H1 (cell line): Measurements from ENCODE around the gene ACVRL1. TPM values are rescaled to one million over a fixed set of nuclear protein-coding genes. Genes with fewer than 3 reads are reported as not detected.

ENCODE experiments used
- CTCF ChIA-PET: fragments of 300-600 bp; sonication (Branson Sonifier 250); formaldehyde crosslinking; loops from one replicate; lab custom pipeline; 2021; ENCODE audit not compliant: partially characterized antibody; lab: Charles Lee
- POLR2A ChIA-PET: fragments of 300-600 bp; sonication (Branson Sonifier 250); formaldehyde crosslinking; loops from one replicate; lab custom pipeline; 2021; ENCODE audit warnings: inconsistent platforms; ENCODE audit not compliant: partially characterized antibody; lab: Charles Lee
- DNase-seq, 2 experiments: peaks; one replicate each; pipeline versions ENCODE4 v3.0.0 to v3.0.0-alpha.2; 2010 to 2022; ENCODE audit warnings: low spot score in 2 of 2, low read depth in 1 of 2, mixed read lengths in 1 of 2
- FAIRE-seq: peaks from 2 replicates; lab custom pipeline; 2011; peaks lifted over from hg19 to GRCh38; lab: Jason Lieb, UNC
- H2AFZ ChIP-seq: 2 replicates; pipeline ENCODE4 v1.8.1; 2012; ENCODE audit warnings: low read length, inconsistent platforms
- H2AK5ac ChIP-seq: 2 replicates; pipeline ENCODE4 v1.6.1; 2013; ENCODE audit warnings: low read depth, low read length
- H2BK120ac ChIP-seq: replicated peaks from 2 replicates; pipeline ENCODE3; 2013; ENCODE audit warnings: low read depth, low read length, inconsistent platforms
- H2BK12ac ChIP-seq: 2 replicates; pipeline ENCODE4 v1.6.1; 2013; ENCODE audit warnings: low read depth, low read length
- H2BK15ac ChIP-seq: 2 replicates; pipeline ENCODE4 v1.6.1; 2013; ENCODE audit warnings: low read length
- H2BK20ac ChIP-seq: 2 replicates; pipeline ENCODE4 v1.6.1; 2013; ENCODE audit warnings: low read length
- H2BK5ac ChIP-seq: 2 replicates; pipeline ENCODE4 v1.6.1; 2013; ENCODE audit warnings: low read depth, low read length
- H3K14ac ChIP-seq: 2 replicates; pipeline ENCODE4 v1.6.1; 2013; ENCODE audit warnings: inconsistent platforms; ENCODE audit not compliant: insufficient read length
- H3K18ac ChIP-seq: 2 replicates; pipeline ENCODE4 v1.6.1; 2013; ENCODE audit warnings: low read length; ENCODE audit errors: extremely low read depth
- H3K23ac ChIP-seq: 2 replicates; pipeline ENCODE4 v1.6.1; 2013; ENCODE audit warnings: inconsistent platforms; ENCODE audit not compliant: insufficient read length
- H3K23me2 ChIP-seq: 2 replicates; pipeline ENCODE4 v1.6.1; 2013; ENCODE audit warnings: low read depth, low read length
- H3K27ac ChIP-seq: 2 replicates; pipeline ENCODE4 v1.6.1; 2011; ENCODE audit warnings: low read depth, low read length, inconsistent platforms
- H3K27me3 ChIP-seq, 4 experiments: replicated peaks in 1 of 4; 1 replicate in 1 of 4; 2 replicates in 3 of 4; pipeline versions ENCODE4 v1.6.1 to v1.8.1; 2011 to 2013; ENCODE audit warnings: low read length in 3 of 4, mild to moderate bottlenecking in 3 of 4, inconsistent platforms in 2 of 4, mixed read lengths in 2 of 4, moderate library complexity in 1 of 4; ENCODE audit not compliant: control insufficient read depth in 3 of 4, insufficient read depth in 3 of 4; ENCODE audit errors: extremely low read depth in 1 of 4
- H3K36me3 ChIP-seq, 4 experiments: 2 replicates each; pipeline versions ENCODE4 v1.6.1 to v1.8.1; 2011 to 2013; ENCODE audit warnings: mild to moderate bottlenecking in 4 of 4, low read length in 3 of 4, moderate library complexity in 2 of 4, control low read depth in 1 of 4, inconsistent platforms in 1 of 4; ENCODE audit not compliant: insufficient read depth in 4 of 4, control insufficient read depth in 2 of 4
- H3K4ac ChIP-seq: replicated peaks from 2 replicates; pipeline ENCODE3; 2013; ENCODE audit warnings: low read length, low read depth, mixed read lengths, inconsistent platforms; ENCODE audit not compliant: insufficient read length
- H3K4me1 ChIP-seq, 4 experiments: replicated peaks in 1 of 4; 1 replicate in 1 of 4; 2 replicates in 3 of 4; pipeline versions ENCODE4 v1.6.1 to v1.8.1; 2011 to 2013; ENCODE audit warnings: low read length in 3 of 4, inconsistent platforms in 2 of 4, mixed read lengths in 1 of 4; ENCODE audit not compliant: insufficient read depth in 4 of 4, control insufficient read depth in 3 of 4
- H3K4me2 ChIP-seq, 2 experiments: 2 replicates each; pipeline versions ENCODE4 v1.6.1 to v1.8.1; 2011 to 2013; ENCODE audit warnings: low read depth in 2 of 2, low read length in 2 of 2, control low read depth in 1 of 2, inconsistent platforms in 1 of 2, mild to moderate bottlenecking in 1 of 2; ENCODE audit not compliant: insufficient read depth in 1 of 2
- H3K4me3 ChIP-seq, 4 experiments: fragments of 200-600, 300-600 bp in 1 of 4; sonication (generic), shearing (Covaris generic), sonication (Bioruptor Twin) in 1 of 4; 2 replicates each; pipeline versions ENCODE4 v1.5.1 to v1.8.1; 2011 to 2016; ENCODE audit warnings: low read length in 4 of 4, low read depth in 3 of 4, control low read depth in 2 of 4, inconsistent platforms in 2 of 4, mild to moderate bottlenecking in 2 of 4, mixed read lengths in 1 of 4, moderate library complexity in 1 of 4; ENCODE audit not compliant: insufficient read depth in 2 of 4; ENCODE audit errors: extremely low read depth in 1 of 4
- H3K56ac ChIP-seq: replicated peaks from 2 replicates; pipeline ENCODE3; 2013; ENCODE audit warnings: low read depth, mild to moderate bottlenecking, mixed read lengths, low read length, inconsistent platforms; ENCODE audit not compliant: insufficient read length
- H3K79me1 ChIP-seq: 2 replicates; pipeline ENCODE4 v1.6.1; 2013; ENCODE audit warnings: low read depth, low read length, control low read depth
- H3K79me2 ChIP-seq, 2 experiments: 2 replicates each; pipeline versions ENCODE4 v1.6.1 to v1.8.1; 2012 to 2013; ENCODE audit warnings: low read length in 2 of 2, mild to moderate bottlenecking in 2 of 2, inconsistent platforms in 1 of 2; ENCODE audit not compliant: insufficient read depth in 2 of 2, control insufficient read depth in 1 of 2
- H3K9ac ChIP-seq, 4 experiments: replicated peaks in 1 of 4; 1 replicate in 1 of 4; 2 replicates in 3 of 4; pipeline versions ENCODE4 v1.6.1 to v1.8.1; 2011 to 2013; ENCODE audit warnings: low read depth in 3 of 4, low read length in 3 of 4, control low read depth in 2 of 4, mild to moderate bottlenecking in 2 of 4, moderate library complexity in 2 of 4, inconsistent platforms in 1 of 4; ENCODE audit errors: extremely low read depth in 1 of 4
- H3K9me3 ChIP-seq, 2 experiments: 2 replicates each; pipeline versions ENCODE4 v1.6.1 to v1.8.1; 2012 to 2013; ENCODE audit warnings: mild to moderate bottlenecking in 2 of 2, moderate library complexity in 2 of 2, control low read depth in 1 of 2, inconsistent platforms in 1 of 2, low read depth in 1 of 2, low read length in 1 of 2, mixed read lengths in 1 of 2; ENCODE audit not compliant: insufficient read depth in 2 of 2
- H4K20me1 ChIP-seq, 2 experiments: replicated peaks in 1 of 2; 2 replicates each; pipeline versions ENCODE3 to v1.8.1; 2011 to 2013; ENCODE audit warnings: inconsistent platforms in 2 of 2, low read length in 2 of 2, mild to moderate bottlenecking in 1 of 2; ENCODE audit not compliant: insufficient read depth in 2 of 2, control insufficient read depth in 1 of 2
- H4K5ac ChIP-seq: 2 replicates; pipeline ENCODE4 v1.6.1; 2013; ENCODE audit warnings: low read length, low read depth, mixed read lengths, inconsistent platforms; ENCODE audit not compliant: insufficient read length
- H4K8ac ChIP-seq: 2 replicates; pipeline ENCODE4 v1.8.0; 2013; ENCODE audit warnings: mild to moderate bottlenecking, moderate library complexity, low read length, inconsistent platforms; ENCODE audit not compliant: insufficient read depth; ENCODE audit errors: extremely low read depth
- H4K91ac ChIP-seq: replicated peaks from 2 replicates; pipeline ENCODE3; 2013; ENCODE audit warnings: low read length, mixed read lengths, inconsistent platforms; ENCODE audit not compliant: insufficient read length
- CBX8 ChIP-seq: fragments of 300-800, 300-1000 bp; sonication (generic); IDR thresholded peaks from 2 replicates; pipeline ENCODE4 v1.7.1; 2016; ENCODE audit warnings: low read depth, low read length, borderline replicate concordance
- CTBP2 ChIP-seq: IDR thresholded peaks from 2 replicates; pipeline ENCODE4 v1.7.0; 2011; ENCODE audit warnings: borderline replicate concordance, mild to moderate bottlenecking, moderate library complexity, mixed read lengths, low read length; ENCODE audit not compliant: insufficient read depth, insufficient read length
- EGR1 ChIP-seq: IDR thresholded peaks from 2 replicates; pipeline ENCODE4 v1.6.1; 2011; ENCODE audit warnings: low read depth, low read length, borderline replicate concordance
- JUN ChIP-seq: IDR thresholded peaks from 2 replicates; pipeline ENCODE4 v1.6.1; 2011; ENCODE audit warnings: low read depth, mild to moderate bottlenecking, improper control_type of control experiment, low read length
- KDM5A ChIP-seq: fragments of 200-600 bp; IDR thresholded peaks from 2 replicates; pipeline ENCODE4 v1.7.1; 2012; ENCODE audit warnings: mild to moderate bottlenecking, low read length, inconsistent platforms, mixed read lengths
- WGBS, 2 experiments: shearing (Covaris generic) in 1 of 2; methylation state at CpG; one replicate each; pipeline versions ENCODE4 v1.1.6 to v1.1.7; 2013 to 2015; ENCODE audit warnings: low lambda C conversion rate in 2 of 2, mixed read lengths in 2 of 2, inconsistent platforms in 1 of 2, low coverage in 1 of 2, missing lambda C conversion rate in 1 of 2; ENCODE audit not compliant: insufficient replicate concordance in 2 of 2, insufficient coverage in 1 of 2, insufficient read length in 1 of 2; ENCODE audit errors: extremely low coverage in 1 of 2, missing lambda C conversion rate in 1 of 2; 5-methylcytosine and 5-hydroxymethylcytosine counted together
- polyA plus RNA-seq, 7 experiments: library from polyadenylated mRNA; depleted of rRNA in 3 of 7; stranded (reverse) in 5 of 7; unstranded in 2 of 7; fragments of >200 nt in 5 of 7; fragments of 200-250 nt in 2 of 7; gene quantifications; 1 replicate in 5 of 7; 2 replicates in 1 of 7; 4 replicates in 1 of 7; pipeline versions ENCODE4 v1.2.1 to v1.2.3, GENCODE V29; 2011 to 2013; ENCODE audit warnings: missing spikeins in 2 of 7, mixed read lengths in 2 of 7
- total RNA-seq: library from RNA; stranded (reverse); fragmentation: NEBNext Ultra II Directional; extraction: Animal tissue kit (Norgen Biotek cat#: 25700); gene quantifications from 2 replicates; pipeline ENCODE4 v1.2.1, GENCODE V29; 2021

The ACVRL1 gene
- total and polyA plus RNA-seq, 2 of the 8 experiments (the other 6 are each of a cell fraction or from before 2014, with no cell fraction given) = 0.09 to 0.35 TPM

GRCh38 chr12:51900323-51900889 lies 6.9 kb upstream of the ACVRL1 start:
- Histone ChIP-seq H3K4me3 (no peak overlapping the region), H2BK12ac (no peak overlapping the region), H2BK120ac (no peak overlapping the region), H3K9me3 (no peaks in the 10 kb centered on the region), H4K5ac (no peak overlapping the region), H3K4ac (no peak overlapping the region), H2BK15ac (no peak overlapping the region), H4K91ac (no peak overlapping the region), H4K8ac (no peak overlapping the region), H3K27me3 (no peaks in the 10 kb centered on the region; a peak in 1 of 7 replicates), H3K36me3 (no peaks in the 10 kb centered on the region), H3K14ac (no peak overlapping the region), H3K4me1 (no peaks in the 10 kb centered on the region), H3K23me2 (no peaks in the 10 kb centered on the region), H3K23ac (no peak overlapping the region), H3K79me1 (no peaks in the 10 kb centered on the region), H2BK20ac (no peak overlapping the region), H3K27ac (no peak overlapping the region), H3K9ac (no peak overlapping the region), H3K4me2 (no peak overlapping the region), H4K20me1 (peaks cover 0 to 2% of the 10 kb centered on the region in 2 experiments), H2AK5ac (0 out of 2 replicates have a peak overlapping the region, but pooled peaks have one; percentile 1), H2AFZ (no peak overlapping the region; the same call in 1 of the 2 replicates), H3K56ac (no peak overlapping the region), H3K18ac (no peak overlapping the region), H2BK5ac (no peak overlapping the region), H3K79me2 (no peaks in the 10 kb centered on the region)
- ChIA-PET CTCF (interaction anchor here (1.0 to 10.9 kb wide), 12 partner anchors 8 to 162 kb away, joined by 3 to 140 read pairs (median 4); no protein-coding TSS in a partner anchor), POLR2A (interaction anchor here (0.6 to 1.1 kb wide), 2 partner anchors 8 to 77 kb away, joined by 3 read pairs; no protein-coding TSS in a partner anchor)
- 96% methylated on average over 43 of the region's 43 CpGs; no CpG with 5 or more reads in 1 of the 2 experiments for WGBS, 2 experiments
- no peak for DNase-seq
- TF ChIP-seq EGR1 = no peak
- TF ChIP-seq KDM5A = no peak
- TF ChIP-seq CTBP2 = no peak
- no peak for TF ChIP-seq JUN
- TF ChIP-seq CBX8 = no peak
- no peak for FAIRE-seq
